ENCODE results near the gene PCDHGA3. TPM values are rescaled to one million over a fixed set of nuclear protein-coding genes. Genes with fewer than 3 reads are reported as not detected.
"Not testable (repeated sequence)": the region's sequence is repeated elsewhere in the genome, so short reads cannot be mapped to it uniquely, and the experiment has no call there.

Gene PCDHGA3
- polyA plus RNA-seq (2013, experiment 1 of 2), result 2.3 TPM
- 2.0 TPM for polyA plus RNA-seq (2013, experiment 2 of 2)

DNA sequence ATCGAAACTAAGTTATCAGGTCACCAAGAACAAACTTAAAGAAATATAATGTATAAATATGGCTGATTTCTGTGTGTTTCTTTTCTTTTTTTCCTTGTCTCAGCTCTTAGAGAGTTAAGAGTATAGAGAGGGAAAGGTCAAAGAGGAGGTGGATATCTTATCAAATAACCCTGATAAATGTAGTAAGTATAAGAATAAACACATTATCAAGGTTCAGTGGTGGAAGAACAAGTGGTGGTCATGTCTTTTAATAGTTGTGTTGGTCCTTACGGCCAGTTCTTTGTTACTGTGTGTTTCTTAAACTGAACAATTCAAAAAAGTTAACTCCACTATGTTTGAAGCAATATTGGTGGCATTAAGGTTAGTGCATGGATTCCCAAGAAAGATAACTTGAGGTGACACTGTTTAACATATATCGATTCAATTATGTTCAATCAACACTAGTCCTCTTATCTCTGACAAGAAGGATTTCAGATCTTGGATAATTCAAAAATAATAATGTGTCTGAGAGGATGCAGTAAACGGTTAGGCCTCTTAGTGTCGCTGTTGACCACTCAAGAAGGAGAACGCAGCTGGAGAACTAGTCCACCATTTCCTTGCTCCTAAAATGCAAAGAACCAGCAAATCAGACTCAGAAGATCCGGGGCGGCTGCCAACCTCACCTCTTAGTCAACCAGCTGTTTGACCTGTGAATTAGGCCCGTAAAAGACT is at the start of gene PCDHGA3:
PCDHGA3 (plus strand) TSS at position 588 of the 711 bp plus-strand sequence. CDS start 205 bp downstream, outside the sequence.
- H3K4me3 ChIP-seq (ENCODE audit: low read length), result peak within 1 kb of the TSS; percentile 58
- WGBS, result 40% methylated on average over 6 of the region's 9 CpGs
- H3K4me1 ChIP-seq (ENCODE audit: insufficient read depth, low read length), result no peaks in the 10 kb centered on the region
- no peaks in the 10 kb centered on the region; the same call in 1 of the 2 replicates for H3K27me3 ChIP-seq (ENCODE audit: insufficient read depth, low read length)
- no peaks in the 10 kb centered on the region for H3K36me3 ChIP-seq (ENCODE audit: insufficient read depth, low read length)
- H3K27ac ChIP-seq (ENCODE audit: low read depth, low read length), result peak within 1 kb of the TSS; percentile 25; the same call in 1 of the 2 replicates
- H3K9ac ChIP-seq (ENCODE audit: low read depth, low read length), result peak within 1 kb of the TSS; percentile 63
- peaks cover 44% of the 10 kb centered on the region for H3K9me3 ChIP-seq (ENCODE audit: insufficient read depth, low read depth, low read length)

DNA sequence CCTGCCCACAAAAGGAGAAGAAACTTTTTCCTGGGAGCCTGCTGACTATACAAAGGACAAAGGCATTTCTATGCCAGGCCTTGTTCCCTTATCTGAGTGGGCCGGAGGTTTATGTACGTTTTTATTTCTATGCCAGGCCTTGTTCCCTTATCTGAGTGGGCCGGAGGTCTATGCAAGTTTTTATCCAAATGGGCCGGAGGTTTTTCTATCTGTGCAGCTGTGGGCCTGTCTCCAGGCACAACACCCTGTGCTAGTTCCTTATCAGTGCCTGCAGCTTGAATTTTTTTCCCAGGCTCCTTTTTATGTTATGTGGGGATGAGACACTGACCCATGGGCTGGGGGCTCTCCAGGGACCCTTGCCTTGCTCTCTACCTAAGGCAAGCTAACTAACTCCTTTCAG is 45.3 kb upstream of the PCDHGA3 start:
- Histone ChIP-seq H3K27ac (ENCODE audit: low read depth, low read length) (no peak overlapping the region), H3K27me3 (ENCODE audit: insufficient read depth, low read length) (no peaks in the 10 kb centered on the region), H3K9me3 (ENCODE audit: insufficient read depth, low read depth, low read length) (peaks cover 10% of the 10 kb centered on the region; the same call in 1 of the 2 replicates), H3K4me1 (ENCODE audit: insufficient read depth, low read length) (no peaks in the 10 kb centered on the region), H3K9ac (ENCODE audit: low read depth, low read length) (no peak overlapping the region), H3K36me3 (ENCODE audit: insufficient read depth, low read length) (no peaks in the 10 kb centered on the region), H3K4me3 (ENCODE audit: low read length) (no peak overlapping the region)
- WGBS, result 92% methylated on average over 4 of the region's 4 CpGs

DNA sequence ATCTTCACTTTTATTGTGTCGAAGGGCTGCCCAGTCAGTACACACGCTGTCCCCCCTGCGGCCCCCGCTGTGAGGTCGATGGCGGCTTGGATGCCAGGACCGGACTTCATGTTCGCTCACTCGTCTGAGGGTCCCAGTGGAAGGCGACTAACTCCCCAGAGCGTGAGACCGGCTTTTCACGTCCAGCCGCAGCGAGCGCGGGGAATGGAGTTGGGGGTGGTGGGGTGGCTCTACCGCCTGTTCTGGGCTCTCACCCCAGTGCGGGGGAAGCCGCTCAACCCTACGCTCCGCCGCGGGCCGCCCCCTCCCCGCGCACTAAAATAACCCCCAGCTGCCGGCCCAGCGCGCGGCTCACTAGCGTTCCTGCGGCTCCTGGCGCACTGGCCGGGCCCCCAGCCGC is 39.9 kb upstream of the PCDHGA3 start, which contains the start of gene SLC25A2:
SLC25A2 (minus strand) TSS at position 294 of the 400 bp plus-strand sequence; CDS start at position 110, 184 bp downstream.
- H3K4me3 ChIP-seq (ENCODE audit: low read length), result no peak within 1 kb of the TSS
- no peak within 1 kb of the TSS for H3K27ac ChIP-seq (ENCODE audit: low read depth, low read length)
- 97% methylated on average over 36 of the region's 36 CpGs for WGBS
- H3K4me1 ChIP-seq (ENCODE audit: insufficient read depth, low read length), result no peaks in the 10 kb centered on the region
- H3K9me3 ChIP-seq (ENCODE audit: insufficient read depth, low read depth, low read length), result peaks cover 11% of the 10 kb centered on the region; the same call in 1 of the 2 replicates
- H3K9ac ChIP-seq (ENCODE audit: low read depth, low read length), result no peak within 1 kb of the TSS
- no peaks in the 10 kb centered on the region for H3K27me3 ChIP-seq (ENCODE audit: insufficient read depth, low read length)
- H3K36me3 ChIP-seq (ENCODE audit: insufficient read depth, low read length), result no peaks in the 10 kb centered on the region

DNA sequence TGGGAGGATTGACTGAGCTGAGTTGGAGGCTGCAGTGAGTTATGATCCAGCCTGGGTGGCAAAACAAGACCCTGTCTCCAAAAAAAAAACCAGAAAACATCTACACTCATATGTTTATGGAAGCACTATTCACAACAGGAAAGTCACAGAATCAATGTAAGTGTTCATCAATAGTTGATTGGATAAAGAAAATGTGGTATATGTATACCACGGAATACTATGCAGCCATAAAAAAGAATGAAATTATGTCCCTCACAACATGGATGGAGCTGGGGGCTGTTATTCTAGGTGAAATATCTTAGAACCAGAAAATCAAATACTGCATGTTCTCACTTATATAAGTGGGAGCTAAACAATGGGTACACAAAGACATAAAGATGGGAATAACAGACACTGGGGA is 37.0 kb upstream of the PCDHGA3 start:
- H3K36me3 ChIP-seq (ENCODE audit: insufficient read depth, low read length), result no peaks in the 10 kb centered on the region
- no peak overlapping the region for H3K4me3 ChIP-seq (ENCODE audit: low read length)
- H3K4me1 ChIP-seq (ENCODE audit: insufficient read depth, low read length), result no peaks in the 10 kb centered on the region
- H3K27me3 ChIP-seq (ENCODE audit: insufficient read depth, low read length), result no peaks in the 10 kb centered on the region
- H3K9ac ChIP-seq (ENCODE audit: low read depth, low read length), result no peak overlapping the region
- H3K27ac ChIP-seq (ENCODE audit: low read depth, low read length), result no peak overlapping the region
- 86% methylated on average over 1 of the region's 1 CpG for WGBS
- H3K9me3 ChIP-seq (ENCODE audit: insufficient read depth, low read depth, low read length), result peaks cover 11% of the 10 kb centered on the region; the same call in 1 of the 2 replicates

DNA sequence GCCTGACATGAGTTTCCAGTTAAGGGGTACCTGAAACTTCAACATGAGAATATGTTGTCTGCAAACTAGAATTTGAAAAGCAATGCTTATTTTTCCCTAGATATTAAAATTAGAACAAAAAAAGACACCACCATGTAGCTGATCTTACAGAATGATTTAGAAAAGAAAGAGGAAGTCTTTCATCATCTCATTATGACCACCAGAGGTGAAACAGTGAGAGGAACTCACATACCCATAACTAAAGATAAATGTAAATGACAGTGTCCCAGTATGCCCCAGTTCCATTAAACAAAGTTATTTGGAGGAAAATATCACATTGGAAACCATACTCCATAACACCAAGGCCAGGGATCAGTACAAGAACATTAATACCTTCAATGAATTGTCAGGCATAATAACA is 29.9 kb upstream of the PCDHGA3 start:
- Histone ChIP-seq H3K27me3 (ENCODE audit: insufficient read depth, low read length) (no peaks in the 10 kb centered on the region), H3K4me1 (ENCODE audit: insufficient read depth, low read length) (peaks cover 3% of the 10 kb centered on the region; the same call in 1 of the 2 replicates), H3K9ac (ENCODE audit: low read depth, low read length) (no peak overlapping the region), H3K36me3 (ENCODE audit: insufficient read depth, low read length) (peaks cover 19% of the 10 kb centered on the region), H3K27ac (ENCODE audit: low read depth, low read length) (no peak overlapping the region), H3K4me3 (ENCODE audit: low read length) (no peak overlapping the region), H3K9me3 (ENCODE audit: insufficient read depth, low read depth, low read length) (peaks cover 15% of the 10 kb centered on the region)

DNA sequence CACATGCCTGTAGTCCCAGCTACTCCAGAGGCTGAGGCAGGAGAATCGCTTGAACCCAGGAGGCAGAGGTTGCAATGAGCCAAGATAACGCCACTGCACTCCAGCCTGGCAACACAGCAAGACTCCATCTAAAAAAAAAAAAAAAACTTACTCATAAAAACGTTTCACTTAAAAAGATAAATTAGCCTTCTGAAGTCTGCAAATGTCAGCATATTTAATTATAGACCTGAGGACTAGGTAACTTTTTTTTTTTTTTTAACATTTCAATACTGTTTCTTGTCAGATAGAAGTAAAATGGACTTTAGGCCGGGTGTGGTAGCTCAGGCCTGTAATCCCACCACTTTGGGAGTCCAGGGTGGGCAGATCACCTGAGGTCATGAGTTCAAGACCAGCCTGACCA is 26.7 kb upstream of the PCDHGA3 start:
- not testable (repeated sequence) for H3K27me3 ChIP-seq (ENCODE audit: insufficient read depth, low read length); H3K9ac ChIP-seq (ENCODE audit: low read depth, low read length); H3K4me3 ChIP-seq (ENCODE audit: low read length); H3K4me1 ChIP-seq (ENCODE audit: insufficient read depth, low read length); H3K27ac ChIP-seq (ENCODE audit: low read depth, low read length)
- WGBS, result 91% methylated on average over 4 of the region's 4 CpGs
- H3K36me3 ChIP-seq (ENCODE audit: insufficient read depth, low read length), result peaks cover 31% of the 10 kb centered on the region
- peaks cover 29% of the 10 kb centered on the region for H3K9me3 ChIP-seq (ENCODE audit: insufficient read depth, low read depth, low read length)

DNA sequence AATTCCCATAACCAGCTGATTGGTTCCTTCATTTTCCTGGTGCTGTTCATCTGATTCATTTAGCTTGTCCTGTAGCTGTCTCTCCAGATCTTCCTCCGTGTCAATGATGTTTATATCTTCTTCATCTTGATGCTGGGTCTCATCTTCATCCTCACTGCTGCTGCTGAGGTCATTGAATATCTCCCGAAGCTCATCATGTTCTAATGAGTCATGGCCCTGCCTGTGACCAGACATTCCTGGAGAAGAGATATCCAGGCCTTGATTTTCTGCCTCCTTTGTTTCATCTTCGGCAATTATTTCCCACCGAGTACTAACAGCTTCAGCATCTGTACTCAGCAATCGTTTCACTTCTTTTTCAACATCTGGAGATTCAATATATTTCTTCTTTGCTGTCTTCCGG is 24.4 kb upstream of the PCDHGA3 start:
- H3K27me3 ChIP-seq (ENCODE audit: insufficient read depth, low read length), result no peaks in the 10 kb centered on the region
- H3K36me3 ChIP-seq (ENCODE audit: insufficient read depth, low read length), result peaks cover 31% of the 10 kb centered on the region
- H3K9ac ChIP-seq (ENCODE audit: low read depth, low read length), result no peak overlapping the region
- peak overlapping the region; percentile 93 for H3K4me3 ChIP-seq (ENCODE audit: low read length)
- H3K9me3 ChIP-seq (ENCODE audit: insufficient read depth, low read depth, low read length), result peaks cover 29% of the 10 kb centered on the region
- peaks cover 3% of the 10 kb centered on the region; the same call in 1 of the 2 replicates for H3K4me1 ChIP-seq (ENCODE audit: insufficient read depth, low read length)
- WGBS, result 94% methylated on average over 6 of the region's 6 CpGs
- H3K27ac ChIP-seq (ENCODE audit: low read depth, low read length), result no peak overlapping the region

DNA sequence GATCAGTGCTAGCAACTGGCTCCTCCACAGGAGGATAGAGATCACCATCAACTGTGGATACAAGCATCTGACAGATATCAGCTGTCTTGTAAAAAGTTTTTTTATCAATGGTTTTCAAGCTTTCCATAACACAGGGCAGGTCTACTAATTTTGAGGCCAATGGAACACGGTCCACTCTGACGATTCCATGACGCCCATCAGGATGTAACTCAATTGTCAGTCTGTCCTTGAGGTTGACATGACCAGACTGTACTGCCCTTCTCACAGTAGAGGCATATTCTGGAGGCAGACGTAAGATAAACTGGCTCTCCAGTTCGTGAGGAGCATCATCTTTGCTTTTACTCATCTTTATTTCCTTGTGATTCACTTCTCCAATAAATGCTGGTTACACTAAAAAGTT is 23.9 kb upstream of the PCDHGA3 start:
- Histone ChIP-seq H3K4me1 (ENCODE audit: insufficient read depth, low read length) (peaks cover 3% of the 10 kb centered on the region; the same call in 1 of the 2 replicates), H3K9me3 (ENCODE audit: insufficient read depth, low read depth, low read length) (peaks cover 29% of the 10 kb centered on the region), H3K36me3 (ENCODE audit: insufficient read depth, low read length) (peaks cover 31% of the 10 kb centered on the region), H3K4me3 (ENCODE audit: low read length) (peak overlapping the region; percentile 93), H3K9ac (ENCODE audit: low read depth, low read length) (peak overlapping the region; percentile 99; the same call in 1 of the 2 replicates), H3K27me3 (ENCODE audit: insufficient read depth, low read length) (no peaks in the 10 kb centered on the region), H3K27ac (ENCODE audit: low read depth, low read length) (no peak overlapping the region; the same call in 1 of the 2 replicates)
- 79% methylated on average over 5 of the region's 5 CpGs for WGBS

DNA sequence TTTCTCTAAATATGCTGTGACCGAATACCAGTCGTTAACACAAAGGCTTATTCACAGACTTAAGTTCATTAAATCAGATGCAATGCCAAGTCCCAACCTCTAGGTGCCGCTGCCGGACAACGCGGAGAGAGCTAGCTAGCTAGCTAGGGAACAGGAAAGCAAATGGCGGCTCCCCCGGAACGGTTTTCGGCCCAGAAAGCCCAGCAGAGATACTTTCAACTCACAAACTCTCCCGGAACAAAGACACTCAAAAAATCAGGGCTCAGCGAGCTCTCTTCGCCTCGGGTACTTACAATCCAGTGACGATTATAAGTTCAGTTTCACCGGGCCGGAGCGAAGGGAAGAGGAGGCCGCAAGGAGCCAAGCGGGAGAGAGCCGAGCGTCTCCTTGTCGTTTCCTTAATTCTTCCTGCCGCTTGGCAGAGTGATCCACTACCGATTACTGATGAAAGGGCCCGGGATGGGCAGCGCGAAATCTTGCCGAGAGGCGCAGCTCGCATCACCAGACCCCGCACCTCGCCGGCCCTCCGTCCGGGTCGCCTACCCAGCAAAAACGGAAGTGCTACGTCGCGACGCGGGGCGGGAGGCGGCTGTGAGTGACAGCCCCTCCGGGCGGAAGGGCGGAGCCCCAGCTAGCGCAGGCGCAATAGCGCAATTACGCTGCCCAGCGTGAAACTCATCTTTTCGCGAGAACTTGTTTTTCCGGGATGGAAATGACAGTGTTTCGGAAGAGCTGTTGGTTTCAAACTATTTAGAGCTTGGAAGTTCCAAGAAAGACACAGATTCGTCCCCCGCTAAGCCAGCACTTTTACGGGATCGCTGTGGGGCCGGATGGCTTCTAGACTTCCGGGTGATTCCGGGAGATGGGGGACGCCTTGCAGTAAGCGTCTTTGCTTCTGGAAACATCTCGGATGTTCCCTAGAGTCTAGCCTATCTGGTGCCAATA is 23.1 kb upstream of the PCDHGA3 start, which contains the start of gene TAF7:
TAF7 (minus strand) TSS at position 560 of the 945 bp plus-strand sequence. CDS start 740 bp downstream, outside the sequence.
- peak within 1 kb of the TSS; percentile 93 for H3K27ac ChIP-seq (ENCODE audit: low read depth, low read length)
- 2% methylated on average over 67 of the region's 67 CpGs for WGBS
- peaks cover 31% of the 10 kb centered on the region for H3K36me3 ChIP-seq (ENCODE audit: insufficient read depth, low read length)

DNA sequence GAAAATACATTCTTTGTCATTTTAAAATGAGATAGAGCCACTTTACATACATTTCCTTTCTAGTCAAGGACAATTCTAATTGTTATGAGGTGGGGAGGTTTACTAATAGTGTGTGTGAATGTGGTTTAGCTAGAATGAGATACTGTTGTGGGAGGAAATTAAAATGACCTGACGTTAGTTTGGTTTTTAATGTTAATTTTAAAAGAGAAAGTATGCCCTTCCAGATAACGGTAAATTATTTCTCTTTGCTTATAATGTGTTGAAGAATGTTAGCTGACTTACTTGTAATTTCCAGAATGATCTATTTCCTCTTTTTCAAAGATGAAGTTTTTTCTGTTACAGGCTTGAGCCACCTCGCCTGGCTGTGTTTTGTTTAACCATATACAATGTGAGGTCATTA is 21.4 kb upstream of the PCDHGA3 start:
- no peak overlapping the region for H3K27ac ChIP-seq (ENCODE audit: low read depth, low read length)
- H3K36me3 ChIP-seq (ENCODE audit: insufficient read depth, low read length), result peaks cover 23% of the 10 kb centered on the region
- H3K9ac ChIP-seq (ENCODE audit: low read depth, low read length), result no peak overlapping the region

More for the DNA sequence above, 23.1 kb upstream of the PCDHGA3 start, which contains the start of gene TAF7:
- no peaks in the 10 kb centered on the region for H3K27me3 ChIP-seq (ENCODE audit: insufficient read depth, low read length)
- peaks cover 29% of the 10 kb centered on the region for H3K9me3 ChIP-seq (ENCODE audit: insufficient read depth, low read depth, low read length)
- peak within 1 kb of the TSS; percentile 99 for H3K9ac ChIP-seq (ENCODE audit: low read depth, low read length)
- H3K4me3 ChIP-seq (ENCODE audit: low read length), result peak within 1 kb of the TSS; percentile 93
- peaks cover 3% of the 10 kb centered on the region; the same call in 1 of the 2 replicates for H3K4me1 ChIP-seq (ENCODE audit: insufficient read depth, low read length)

More for the DNA sequence above, 21.4 kb upstream of the PCDHGA3 start:
- Histone ChIP-seq H3K9me3 (ENCODE audit: insufficient read depth, low read depth, low read length) (peaks cover 24% of the 10 kb centered on the region), H3K4me3 (ENCODE audit: low read length) (no peak overlapping the region), H3K4me1 (ENCODE audit: insufficient read depth, low read length) (peaks cover 3% of the 10 kb centered on the region; the same call in 1 of the 2 replicates), H3K27me3 (ENCODE audit: insufficient read depth, low read length) (no peaks in the 10 kb centered on the region)
- WGBS, result 97% methylated on average over 2 of the region's 3 CpGs
